K562 (cell line): ENCODE results near the gene MRAP2. TPM values are rescaled to one million over a fixed set of nuclear protein-coding genes. Genes with fewer than 3 reads are reported as not detected.

ENCODE experiments used
- CREB1 ChIP-seq, 2 experiments: sonication (generic) in 1 of 2; formaldehyde crosslinking in 1 of 2; IDR thresholded peaks; 2 replicates each; pipeline versions ENCODE4 v1.6.1 to v1.8.0; 2012 to 2022; ENCODE audit warnings: inconsistent platforms in 1 of 2, mild to moderate bottlenecking in 1 of 2, missing genetic modification reagents in 1 of 2, moderate library complexity in 1 of 2
- FOSL1 ChIP-seq: fragments of 200-800 bp; sonication (Bioruptor generic); conservative IDR thresholded peaks from 2 replicates; pipeline ENCODE4 v1.6.1; 2016; ENCODE audit warnings: missing genetic modification characterization, missing compliant biosample characterization
- FOXK2 ChIP-seq, 2 experiments: fragments of 450-650 bp; IDR thresholded peaks in 1 of 2; conservative IDR thresholded peaks in 1 of 2; 2 replicates each; pipeline ENCODE4 v1.6.1; 2016; ENCODE audit warnings: low read depth in 2 of 2, mild to moderate bottlenecking in 1 of 2
- HIVEP1 ChIP-seq: fragments of 250-450 bp; sonication (Bioruptor Pico); IDR thresholded peaks from 2 replicates; pipeline ENCODE4 v1.4.0; 2020; ENCODE audit warnings: mild to moderate bottlenecking
- L3MBTL2 ChIP-seq: fragments of 450-650 bp; IDR thresholded peaks from 2 replicates; pipeline ENCODE4 v1.6.1; 2016; ENCODE audit warnings: mild to moderate bottlenecking, moderate library complexity
- MTA3 ChIP-seq: fragments of 450-650 bp; formaldehyde crosslinking; IDR thresholded peaks from 2 replicates; pipeline ENCODE4 v1.6.1; 2017; ENCODE audit warnings: mild to moderate bottlenecking, borderline replicate concordance
- NFYB ChIP-seq: IDR thresholded peaks from 2 replicates; pipeline ENCODE4 v1.6.1; 2011; ENCODE audit warnings: mild to moderate bottlenecking, moderate library complexity; ENCODE audit not compliant: insufficient read length; ENCODE audit errors: extremely low read depth
- SAP30 ChIP-seq: fragments of 200-600 bp; sonication (generic); IDR thresholded peaks from 2 replicates; pipeline ENCODE4 v1.6.1; 2012; ENCODE audit warnings: borderline replicate concordance, low read depth, mild to moderate bottlenecking, moderate library complexity, low read length, control low read depth, inconsistent platforms; ENCODE audit not compliant: insufficient read depth, poor library complexity, severe bottlenecking
- SMARCA4 ChIP-seq: fragments of 450-650 bp; IDR thresholded peaks from 2 replicates; pipeline ENCODE4 v1.6.1; 2016
- ZBTB40 ChIP-seq, 2 experiments: fragments of 450-650 bp in 1 of 2; sonication (generic) in 1 of 2; formaldehyde crosslinking in 1 of 2; IDR thresholded peaks; 2 replicates each; pipeline versions ENCODE4 v1.7.1 to v1.9.0; 2016 to 2022; ENCODE audit warnings: inconsistent platforms in 1 of 2, mild to moderate bottlenecking in 1 of 2, missing genetic modification reagents in 1 of 2
- ZFX ChIP-seq: sonication (generic); formaldehyde crosslinking; IDR thresholded peaks from 2 replicates; pipeline ENCODE4 v1.8.0; 2022; ENCODE audit warnings: mild to moderate bottlenecking, missing genetic modification reagents, moderate library complexity
- ZNF140 ChIP-seq: fragments of 250-450 bp; sonication (Bioruptor Pico); IDR thresholded peaks from 2 replicates; pipeline ENCODE4 v1.8.0; 2021; ENCODE audit warnings: moderate library complexity, mild to moderate bottlenecking, inconsistent platforms
- polyA plus RNA-seq, 8 experiments: library from polyadenylated mRNA; depleted of rRNA in 4 of 8; stranded (reverse) in 5 of 8; unstranded in 3 of 8; fragments of >200 nt; fragmentation: Nextera tagmentation in 2 of 8; fragmentation: Illumina TruSeq in 1 of 8; extraction: Ambion mirVana in 2 of 8; extraction: Trizol in 1 of 8; gene quantifications; 2 replicates each; pipeline versions ENCODE4 v1.2.1 to v1.2.3, GENCODE V29; 2011 to 2014; ENCODE audit warnings: inconsistent platforms in 1 of 8, missing spikeins in 1 of 8
- total RNA-seq, 7 experiments: library from RNA; depleted of rRNA in 6 of 7; stranded (reverse); fragments of >200 nt in 6 of 7; fragmentation: Illumina TruSeq in 2 of 7; extraction: Trizol in 2 of 7; gene quantifications; 2 replicates each; pipeline versions ENCODE4 v1.2.1 to v1.2.3, GENCODE V29; 2011 to 2021; ENCODE audit warnings: low replicate concordance in 1 of 7
- TF ChIP-seq, protein P1 (sequence below): fragments of 450-650 bp; IDR thresholded peaks from 2 replicates; pipeline ENCODE4 v1.7.0; 2016; ENCODE audit warnings: borderline replicate concordance
- TF ChIP-seq, protein P2 (sequence below): sonication (generic); formaldehyde crosslinking; IDR thresholded peaks from 2 replicates; pipeline ENCODE4 v1.8.0; 2022; ENCODE audit warnings: missing genetic modification reagents, mild to moderate bottlenecking, moderate library complexity, borderline replicate concordance

Gene MRAP2
- total and polyA plus RNA-seq, 9 of the 15 experiments (the other 6 are each of a cell fraction or from before 2014, with no cell fraction given), result 5.9 to 38.9 (median 9.3) TPM

DNA sequence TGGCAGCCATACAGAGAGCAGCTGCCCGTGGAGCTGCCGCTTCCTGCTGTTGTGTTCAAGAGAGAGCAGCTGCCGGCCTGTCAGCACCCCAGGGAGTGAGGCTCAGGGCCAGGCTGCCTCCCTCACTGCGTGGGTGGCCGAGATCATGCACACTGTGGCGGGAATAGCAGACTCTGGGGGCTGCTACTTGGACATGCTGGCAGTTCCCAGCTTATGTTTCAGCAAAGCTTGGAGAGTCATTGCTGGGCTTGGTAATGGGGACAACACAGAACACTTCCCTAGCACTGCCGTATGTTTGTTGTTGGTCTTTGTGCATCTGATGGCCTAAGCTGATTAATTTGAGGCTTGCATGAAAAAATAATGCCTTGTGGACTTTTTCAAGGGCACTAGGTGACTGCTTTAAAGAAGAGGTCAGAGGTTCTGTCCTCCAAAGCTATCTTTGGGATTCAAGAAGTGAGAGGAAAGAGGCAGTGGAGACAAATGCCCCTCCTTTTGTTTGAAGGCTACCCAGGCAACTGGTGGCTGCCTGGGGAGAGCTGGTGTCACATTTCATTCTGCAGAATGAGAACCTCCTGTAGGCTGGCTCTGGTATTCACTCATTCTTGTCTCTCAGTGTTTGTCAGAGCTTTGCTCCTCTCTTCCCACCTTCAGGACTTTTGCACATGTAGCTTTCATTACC lies 18.8 kb downstream of the MRAP2 start (continued):
- TF ChIP-seq, protein P1, sequence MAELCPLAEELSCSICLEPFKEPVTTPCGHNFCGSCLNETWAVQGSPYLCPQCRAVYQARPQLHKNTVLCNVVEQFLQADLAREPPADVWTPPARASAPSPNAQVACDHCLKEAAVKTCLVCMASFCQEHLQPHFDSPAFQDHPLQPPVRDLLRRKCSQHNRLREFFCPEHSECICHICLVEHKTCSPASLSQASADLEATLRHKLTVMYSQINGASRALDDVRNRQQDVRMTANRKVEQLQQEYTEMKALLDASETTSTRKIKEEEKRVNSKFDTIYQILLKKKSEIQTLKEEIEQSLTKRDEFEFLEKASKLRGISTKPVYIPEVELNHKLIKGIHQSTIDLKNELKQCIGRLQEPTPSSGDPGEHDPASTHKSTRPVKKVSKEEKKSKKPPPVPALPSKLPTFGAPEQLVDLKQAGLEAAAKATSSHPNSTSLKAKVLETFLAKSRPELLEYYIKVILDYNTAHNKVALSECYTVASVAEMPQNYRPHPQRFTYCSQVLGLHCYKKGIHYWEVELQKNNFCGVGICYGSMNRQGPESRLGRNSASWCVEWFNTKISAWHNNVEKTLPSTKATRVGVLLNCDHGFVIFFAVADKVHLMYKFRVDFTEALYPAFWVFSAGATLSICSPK, result no peak
- TF ChIP-seq MTA3 (0 out of 2 replicates have a peak, but pooled peaks have one; percentile 44), L3MBTL2 (peak; percentile 43; the same call in 1 of the 2 replicates), ZBTB40 (IDR thresholded peaks at IDR 0.05) (no peak), ZBTB40 (CRISPR knock-in tag; IDR thresholded peaks at IDR 0.05) (no peak), FOXK2 (conservative IDR thresholded peaks at IDR 0.05 in 1 of 2, IDR thresholded peaks at IDR 0.05 in 1 of 2; ENCODE audit: low read depth in 2 of 2) (peak in 1 of 2 experiments; percentile 44; a peak in 1 of 4 replicates), ZNF140 (no peak), SAP30 (no peak), HIVEP1 (no peak), FOSL1 (no peak), CREB1 (IDR thresholded peaks at IDR 0.05) (peak; percentile 10; the same call in 1 of the 2 replicates), CREB1 (CRISPR knock-in tag; IDR thresholded peaks at IDR 0.05) (no peak), ZFX (CRISPR knock-in tag) (peak; percentile 21), SMARCA4 (peak; percentile 45; the same call in 1 of the 2 replicates), NFYB (no peak)
- TF ChIP-seq, protein P2, sequence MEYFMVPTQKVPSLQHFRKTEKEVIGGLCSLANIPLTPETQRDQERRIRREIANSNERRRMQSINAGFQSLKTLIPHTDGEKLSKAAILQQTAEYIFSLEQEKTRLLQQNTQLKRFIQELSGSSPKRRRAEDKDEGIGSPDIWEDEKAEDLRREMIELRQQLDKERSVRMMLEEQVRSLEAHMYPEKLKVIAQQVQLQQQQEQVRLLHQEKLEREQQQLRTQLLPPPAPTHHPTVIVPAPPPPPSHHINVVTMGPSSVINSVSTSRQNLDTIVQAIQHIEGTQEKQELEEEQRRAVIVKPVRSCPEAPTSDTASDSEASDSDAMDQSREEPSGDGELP (CRISPR knock-in tag), result peak; percentile 37; the same call in 1 of the 2 replicates
